WTC11 (cell line): Measurements from ENCODE around the gene SKOR2. TPM values are rescaled to one million over a fixed set of nuclear protein-coding genes. Genes with fewer than 3 reads are reported as not detected.

Source experiments
- ATAC-seq: fragments of 200-7000 bp; cut with Tn5 transposase; 2 replicates; pipeline ENCODE4 v1.10.0; 2021; ENCODE audit warnings: mild to moderate bottlenecking, moderate library complexity
- CTCF ChIA-PET: fragments of 300-600 bp; sonication (Branson Sonifier 250); formaldehyde crosslinking; loops from one replicate; lab custom pipeline; 2021; ENCODE audit warnings: antibody characterized with exemption; lab: Charles Lee
- POLR2A ChIA-PET: fragments of 350-600 bp; sonication (Branson Sonifier 250); formaldehyde crosslinking; loops from one replicate; lab custom pipeline; 2021; ENCODE audit warnings: antibody characterized with exemption; lab: Charles Lee
- DNase-seq: peaks from one replicate; pipeline ENCODE4 v3.0.0; 2021; ENCODE audit warnings: low spot score
- H3K27ac Mint-ChIP-seq: 2 replicates; pipeline ENCODE4 v1.8.0; 2021; ENCODE audit warnings: mixed read lengths
- H3K27me3 Mint-ChIP-seq: 2 replicates; pipeline ENCODE4 v1.8.0; 2021; ENCODE audit warnings: low read depth, mild to moderate bottlenecking, moderate library complexity, mixed read lengths
- H3K36me3 Mint-ChIP-seq: 2 replicates; pipeline ENCODE4 v1.8.0; 2021; ENCODE audit warnings: mixed read lengths
- H3K4me1 Mint-ChIP-seq: 2 replicates; pipeline ENCODE4 v1.8.0; 2022; ENCODE audit warnings: mixed read lengths
- H3K4me3 Mint-ChIP-seq: 2 replicates; pipeline ENCODE4 v1.8.0; 2021; ENCODE audit warnings: mild to moderate bottlenecking, moderate library complexity, mixed read lengths
- H3K9me3 Mint-ChIP-seq: 2 replicates; pipeline ENCODE4 v1.8.0; 2021; ENCODE audit warnings: mixed read lengths
- ATF1 ChIP-seq: sonication (generic); formaldehyde crosslinking; IDR thresholded peaks from 2 replicates; pipeline ENCODE4 v1.8.1; 2023; ENCODE audit warnings: mild to moderate bottlenecking, moderate library complexity, missing genetic modification reagents
- ELF4 ChIP-seq: sonication (generic); formaldehyde crosslinking; IDR thresholded peaks from 2 replicates; pipeline ENCODE4 v1.8.1; 2022; ENCODE audit warnings: low read depth, mild to moderate bottlenecking, moderate library complexity, missing genetic modification reagents
- ESRRA ChIP-seq: sonication (generic); formaldehyde crosslinking; IDR thresholded peaks from 2 replicates; pipeline ENCODE4 v1.8.1; 2022; ENCODE audit warnings: mild to moderate bottlenecking, missing genetic modification reagents, borderline replicate concordance
- ETV6 ChIP-seq: sonication (generic); formaldehyde crosslinking; IDR thresholded peaks from 2 replicates; pipeline ENCODE4 v1.8.1; 2022; ENCODE audit warnings: mild to moderate bottlenecking, missing genetic modification reagents
- GTF2I ChIP-seq: fragments of 250-450 bp; sonication (Bioruptor Pico); conservative IDR thresholded peaks from 2 replicates; pipeline ENCODE4 v1.4.0; 2021; ENCODE audit warnings: mild to moderate bottlenecking
- MYBL2 ChIP-seq: sonication (generic); formaldehyde crosslinking; IDR thresholded peaks from 2 replicates; pipeline ENCODE4 v1.8.1; 2023; ENCODE audit warnings: mild to moderate bottlenecking, moderate library complexity, missing genetic modification reagents
- NFATC4 ChIP-seq: fragments of 250-450 bp; sonication (Bioruptor Pico); IDR thresholded peaks from 2 replicates; pipeline ENCODE4 v1.9.0; 2021; ENCODE audit warnings: mild to moderate bottlenecking
- NFE2L1 ChIP-seq: sonication (generic); formaldehyde crosslinking; IDR thresholded peaks from 2 replicates; pipeline ENCODE4 v1.8.1; 2023; ENCODE audit warnings: missing genetic modification reagents
- PRRX2 ChIP-seq: fragments of 250-450 bp; sonication (Bioruptor Pico); IDR thresholded peaks from 2 replicates; pipeline ENCODE4 v1.8.0; 2021; ENCODE audit warnings: mild to moderate bottlenecking
- SMAD4 ChIP-seq: sonication (generic); formaldehyde crosslinking; IDR thresholded peaks from 2 replicates; pipeline ENCODE4 v1.8.0; 2022; ENCODE audit warnings: mild to moderate bottlenecking, missing genetic modification reagents
- TCF7 ChIP-seq: sonication (generic); formaldehyde crosslinking; IDR thresholded peaks from 2 replicates; pipeline ENCODE4 v1.8.0; 2022; ENCODE audit warnings: mild to moderate bottlenecking, low read depth, missing genetic modification reagents, moderate library complexity
- TP53 ChIP-seq: sonication (generic); formaldehyde crosslinking; IDR thresholded peaks from 2 replicates; pipeline ENCODE4 v1.8.1; 2023; ENCODE audit warnings: mild to moderate bottlenecking, missing genetic modification reagents
- ZNF263 ChIP-seq: sonication (generic); formaldehyde crosslinking; IDR thresholded peaks from 2 replicates; pipeline ENCODE4 v1.8.1; 2022; ENCODE audit warnings: low read depth, mild to moderate bottlenecking, moderate library complexity, missing genetic modification reagents
- total RNA-seq: library from RNA; stranded (reverse); gene quantifications from 3 replicates; pipeline ENCODE4 v1.2.3, GENCODE V29; 2021
- TF ChIP-seq, protein P1 (sequence below): sonication (generic); formaldehyde crosslinking; IDR thresholded peaks from 2 replicates; pipeline ENCODE4 v1.8.1; 2023; ENCODE audit warnings: mild to moderate bottlenecking, missing genetic modification reagents
- TF ChIP-seq, protein P2 (sequence below): sonication (generic); formaldehyde crosslinking; conservative IDR thresholded peaks from 2 replicates; pipeline ENCODE4 v1.8.1; 2022; ENCODE audit warnings: mild to moderate bottlenecking, missing genetic modification reagents
- TF ChIP-seq, protein P3 (sequence below): fragments of 250-450 bp; sonication (Bioruptor Pico); IDR thresholded peaks from 2 replicates; pipeline ENCODE4 v1.9.0; 2021; ENCODE audit warnings: mild to moderate bottlenecking
- TF ChIP-seq, protein P4 (sequence below): sonication (generic); formaldehyde crosslinking; IDR thresholded peaks from 2 replicates; pipeline ENCODE4 v1.8.1; 2023; ENCODE audit warnings: mild to moderate bottlenecking, missing genetic modification reagents, moderate library complexity
- TF ChIP-seq, protein P5 (sequence below): sonication (generic); formaldehyde crosslinking; IDR thresholded peaks from 2 replicates; pipeline ENCODE4 v1.8.0; 2023; ENCODE audit warnings: mild to moderate bottlenecking, missing genetic modification reagents
- TF ChIP-seq, protein P6 (sequence below): sonication (generic); formaldehyde crosslinking; IDR thresholded peaks from 2 replicates; pipeline ENCODE4 v1.8.0; 2022; ENCODE audit warnings: mild to moderate bottlenecking, missing genetic modification reagents
- TF ChIP-seq, protein P7 (sequence below): sonication (generic); formaldehyde crosslinking; IDR thresholded peaks from 2 replicates; pipeline ENCODE4 v1.8.1; 2023; ENCODE audit warnings: mild to moderate bottlenecking, missing genetic modification reagents, borderline replicate concordance

SKOR2 gene
- total RNA-seq, 1 experiment from 2014 or later: 1.3 TPM

DNA sequence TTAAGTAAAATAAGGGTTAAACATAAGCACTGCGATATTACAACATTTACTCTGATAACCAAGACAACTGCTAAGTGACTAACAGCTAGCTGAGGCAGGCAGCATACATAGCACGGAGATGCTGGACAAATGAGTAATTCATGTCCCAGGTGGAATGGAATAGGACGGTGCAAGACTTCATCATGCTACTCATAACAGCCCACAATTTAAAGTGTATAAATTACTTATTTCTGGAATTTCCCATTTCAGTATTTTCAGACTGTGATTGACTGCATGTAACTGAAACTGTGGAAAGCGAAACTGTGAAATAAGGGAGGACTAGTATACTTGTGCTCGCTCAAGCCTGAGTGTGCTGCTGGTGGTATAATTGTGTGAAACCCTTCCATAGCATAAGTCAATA is 88.2 kb downstream of the SKOR2 start:
- no peak for ATAC-seq
- ChIA-PET POLR2A (no interaction called here), CTCF (no interaction called here)
- no peaks in the 10 kb centered on the region for H3K27me3 Mint-ChIP-seq
- H3K4me3 Mint-ChIP-seq: no peak overlapping the region
- TF ChIP-seq SMAD4 (CRISPR knock-in tag) (no peak), PRRX2 (CRISPR knock-in tag) (no peak), ELF4 (CRISPR knock-in tag) (no peak), ZNF263 (CRISPR knock-in tag) (no peak), GTF2I (CRISPR knock-in tag) (no peak), ETV6 (no peak), ESRRA (no peak)
- TF ChIP-seq, protein P1, sequence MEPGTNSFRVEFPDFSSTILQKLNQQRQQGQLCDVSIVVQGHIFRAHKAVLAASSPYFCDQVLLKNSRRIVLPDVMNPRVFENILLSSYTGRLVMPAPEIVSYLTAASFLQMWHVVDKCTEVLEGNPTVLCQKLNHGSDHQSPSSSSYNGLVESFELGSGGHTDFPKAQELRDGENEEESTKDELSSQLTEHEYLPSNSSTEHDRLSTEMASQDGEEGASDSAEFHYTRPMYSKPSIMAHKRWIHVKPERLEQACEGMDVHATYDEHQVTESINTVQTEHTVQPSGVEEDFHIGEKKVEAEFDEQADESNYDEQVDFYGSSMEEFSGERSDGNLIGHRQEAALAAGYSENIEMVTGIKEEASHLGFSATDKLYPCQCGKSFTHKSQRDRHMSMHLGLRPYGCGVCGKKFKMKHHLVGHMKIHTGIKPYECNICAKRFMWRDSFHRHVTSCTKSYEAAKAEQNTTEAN (CRISPR knock-in tag): no peak
- TF ChIP-seq, protein P2, sequence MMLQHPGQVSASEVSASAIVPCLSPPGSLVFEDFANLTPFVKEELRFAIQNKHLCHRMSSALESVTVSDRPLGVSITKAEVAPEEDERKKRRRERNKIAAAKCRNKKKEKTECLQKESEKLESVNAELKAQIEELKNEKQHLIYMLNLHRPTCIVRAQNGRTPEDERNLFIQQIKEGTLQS (CRISPR knock-in tag): no peak
- TF ChIP-seq, protein P3, sequence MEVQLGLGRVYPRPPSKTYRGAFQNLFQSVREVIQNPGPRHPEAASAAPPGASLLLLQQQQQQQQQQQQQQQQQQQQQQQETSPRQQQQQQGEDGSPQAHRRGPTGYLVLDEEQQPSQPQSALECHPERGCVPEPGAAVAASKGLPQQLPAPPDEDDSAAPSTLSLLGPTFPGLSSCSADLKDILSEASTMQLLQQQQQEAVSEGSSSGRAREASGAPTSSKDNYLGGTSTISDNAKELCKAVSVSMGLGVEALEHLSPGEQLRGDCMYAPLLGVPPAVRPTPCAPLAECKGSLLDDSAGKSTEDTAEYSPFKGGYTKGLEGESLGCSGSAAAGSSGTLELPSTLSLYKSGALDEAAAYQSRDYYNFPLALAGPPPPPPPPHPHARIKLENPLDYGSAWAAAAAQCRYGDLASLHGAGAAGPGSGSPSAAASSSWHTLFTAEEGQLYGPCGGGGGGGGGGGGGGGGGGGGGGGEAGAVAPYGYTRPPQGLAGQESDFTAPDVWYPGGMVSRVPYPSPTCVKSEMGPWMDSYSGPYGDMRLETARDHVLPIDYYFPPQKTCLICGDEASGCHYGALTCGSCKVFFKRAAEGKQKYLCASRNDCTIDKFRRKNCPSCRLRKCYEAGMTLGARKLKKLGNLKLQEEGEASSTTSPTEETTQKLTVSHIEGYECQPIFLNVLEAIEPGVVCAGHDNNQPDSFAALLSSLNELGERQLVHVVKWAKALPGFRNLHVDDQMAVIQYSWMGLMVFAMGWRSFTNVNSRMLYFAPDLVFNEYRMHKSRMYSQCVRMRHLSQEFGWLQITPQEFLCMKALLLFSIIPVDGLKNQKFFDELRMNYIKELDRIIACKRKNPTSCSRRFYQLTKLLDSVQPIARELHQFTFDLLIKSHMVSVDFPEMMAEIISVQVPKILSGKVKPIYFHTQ (CRISPR knock-in tag): no peak
- H3K36me3 Mint-ChIP-seq: no peaks in the 10 kb centered on the region
- H3K27ac Mint-ChIP-seq: no peak overlapping the region
- DNase-seq: no peak
- no peaks in the 10 kb centered on the region for H3K9me3 Mint-ChIP-seq
- peaks cover 11% of the 10 kb centered on the region for H3K4me1 Mint-ChIP-seq

DNA sequence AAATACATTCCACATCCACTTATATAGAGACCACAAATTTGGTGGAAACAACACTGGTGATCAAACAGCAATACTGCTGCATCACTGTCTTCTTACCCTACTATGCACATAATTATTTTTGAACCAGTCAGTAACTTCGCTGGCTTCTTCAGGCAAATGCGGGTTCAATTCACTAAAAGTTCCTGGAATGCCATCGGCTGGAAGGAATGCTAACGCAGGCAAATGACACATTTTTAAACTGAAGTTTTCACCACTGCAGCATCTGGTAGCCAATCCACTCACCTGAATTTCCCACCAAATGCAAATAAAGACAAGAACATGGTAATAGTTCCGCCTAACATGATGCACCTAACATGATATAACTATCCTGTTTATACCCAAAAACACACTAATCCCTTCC is 91.2 kb downstream of the SKOR2 start:
- H3K27me3 Mint-ChIP-seq: no peaks in the 10 kb centered on the region
- no peak overlapping the region for H3K4me3 Mint-ChIP-seq
- ATAC-seq: peak; percentile 34; the same call in 1 of the 2 replicates

More for the DNA sequence above, 91.2 kb downstream of the SKOR2 start:
- peaks cover 1% of the 10 kb centered on the region; the same call in 1 of the 2 replicates for H3K36me3 Mint-ChIP-seq
- POLR2A ChIA-PET: no interaction called here
- DNase-seq: no peak
- H3K9me3 Mint-ChIP-seq: no peaks in the 10 kb centered on the region
- TF ChIP-seq, protein P4, sequence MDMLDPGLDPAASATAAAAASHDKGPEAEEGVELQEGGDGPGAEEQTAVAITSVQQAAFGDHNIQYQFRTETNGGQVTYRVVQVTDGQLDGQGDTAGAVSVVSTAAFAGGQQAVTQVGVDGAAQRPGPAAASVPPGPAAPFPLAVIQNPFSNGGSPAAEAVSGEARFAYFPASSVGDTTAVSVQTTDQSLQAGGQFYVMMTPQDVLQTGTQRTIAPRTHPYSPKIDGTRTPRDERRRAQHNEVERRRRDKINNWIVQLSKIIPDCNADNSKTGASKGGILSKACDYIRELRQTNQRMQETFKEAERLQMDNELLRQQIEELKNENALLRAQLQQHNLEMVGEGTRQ (CRISPR knock-in tag): no peak
- TF ChIP-seq SMAD4 (CRISPR knock-in tag) (no peak), TP53 (CRISPR knock-in tag) (no peak), NFATC4 (CRISPR knock-in tag) (no peak), TCF7 (CRISPR knock-in tag) (no peak), ATF1 (CRISPR knock-in tag) (no peak), MYBL2 (CRISPR knock-in tag) (no peak), NFE2L1 (CRISPR knock-in tag) (no peak)
- TF ChIP-seq, protein P5, sequence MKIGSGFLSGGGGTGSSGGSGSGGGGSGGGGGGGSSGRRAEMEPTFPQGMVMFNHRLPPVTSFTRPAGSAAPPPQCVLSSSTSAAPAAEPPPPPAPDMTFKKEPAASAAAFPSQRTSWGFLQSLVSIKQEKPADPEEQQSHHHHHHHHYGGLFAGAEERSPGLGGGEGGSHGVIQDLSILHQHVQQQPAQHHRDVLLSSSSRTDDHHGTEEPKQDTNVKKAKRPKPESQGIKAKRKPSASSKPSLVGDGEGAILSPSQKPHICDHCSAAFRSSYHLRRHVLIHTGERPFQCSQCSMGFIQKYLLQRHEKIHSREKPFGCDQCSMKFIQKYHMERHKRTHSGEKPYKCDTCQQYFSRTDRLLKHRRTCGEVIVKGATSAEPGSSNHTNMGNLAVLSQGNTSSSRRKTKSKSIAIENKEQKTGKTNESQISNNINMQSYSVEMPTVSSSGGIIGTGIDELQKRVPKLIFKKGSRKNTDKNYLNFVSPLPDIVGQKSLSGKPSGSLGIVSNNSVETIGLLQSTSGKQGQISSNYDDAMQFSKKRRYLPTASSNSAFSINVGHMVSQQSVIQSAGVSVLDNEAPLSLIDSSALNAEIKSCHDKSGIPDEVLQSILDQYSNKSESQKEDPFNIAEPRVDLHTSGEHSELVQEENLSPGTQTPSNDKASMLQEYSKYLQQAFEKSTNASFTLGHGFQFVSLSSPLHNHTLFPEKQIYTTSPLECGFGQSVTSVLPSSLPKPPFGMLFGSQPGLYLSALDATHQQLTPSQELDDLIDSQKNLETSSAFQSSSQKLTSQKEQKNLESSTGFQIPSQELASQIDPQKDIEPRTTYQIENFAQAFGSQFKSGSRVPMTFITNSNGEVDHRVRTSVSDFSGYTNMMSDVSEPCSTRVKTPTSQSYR (CRISPR knock-in tag): no peak
- TF ChIP-seq, protein P6, sequence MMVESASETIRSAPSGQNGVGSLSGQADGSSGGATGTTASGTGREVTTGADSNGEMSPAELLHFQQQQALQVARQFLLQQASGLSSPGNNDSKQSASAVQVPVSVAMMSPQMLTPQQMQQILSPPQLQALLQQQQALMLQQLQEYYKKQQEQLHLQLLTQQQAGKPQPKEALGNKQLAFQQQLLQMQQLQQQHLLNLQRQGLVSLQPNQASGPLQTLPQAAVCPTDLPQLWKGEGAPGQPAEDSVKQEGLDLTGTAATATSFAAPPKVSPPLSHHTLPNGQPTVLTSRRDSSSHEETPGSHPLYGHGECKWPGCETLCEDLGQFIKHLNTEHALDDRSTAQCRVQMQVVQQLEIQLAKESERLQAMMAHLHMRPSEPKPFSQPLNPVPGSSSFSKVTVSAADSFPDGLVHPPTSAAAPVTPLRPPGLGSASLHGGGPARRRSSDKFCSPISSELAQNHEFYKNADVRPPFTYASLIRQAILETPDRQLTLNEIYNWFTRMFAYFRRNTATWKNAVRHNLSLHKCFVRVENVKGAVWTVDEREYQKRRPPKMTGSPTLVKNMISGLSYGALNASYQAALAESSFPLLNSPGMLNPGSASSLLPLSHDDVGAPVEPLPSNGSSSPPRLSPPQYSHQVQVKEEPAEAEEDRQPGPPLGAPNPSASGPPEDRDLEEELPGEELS: no peak
- TF ChIP-seq, protein P7, sequence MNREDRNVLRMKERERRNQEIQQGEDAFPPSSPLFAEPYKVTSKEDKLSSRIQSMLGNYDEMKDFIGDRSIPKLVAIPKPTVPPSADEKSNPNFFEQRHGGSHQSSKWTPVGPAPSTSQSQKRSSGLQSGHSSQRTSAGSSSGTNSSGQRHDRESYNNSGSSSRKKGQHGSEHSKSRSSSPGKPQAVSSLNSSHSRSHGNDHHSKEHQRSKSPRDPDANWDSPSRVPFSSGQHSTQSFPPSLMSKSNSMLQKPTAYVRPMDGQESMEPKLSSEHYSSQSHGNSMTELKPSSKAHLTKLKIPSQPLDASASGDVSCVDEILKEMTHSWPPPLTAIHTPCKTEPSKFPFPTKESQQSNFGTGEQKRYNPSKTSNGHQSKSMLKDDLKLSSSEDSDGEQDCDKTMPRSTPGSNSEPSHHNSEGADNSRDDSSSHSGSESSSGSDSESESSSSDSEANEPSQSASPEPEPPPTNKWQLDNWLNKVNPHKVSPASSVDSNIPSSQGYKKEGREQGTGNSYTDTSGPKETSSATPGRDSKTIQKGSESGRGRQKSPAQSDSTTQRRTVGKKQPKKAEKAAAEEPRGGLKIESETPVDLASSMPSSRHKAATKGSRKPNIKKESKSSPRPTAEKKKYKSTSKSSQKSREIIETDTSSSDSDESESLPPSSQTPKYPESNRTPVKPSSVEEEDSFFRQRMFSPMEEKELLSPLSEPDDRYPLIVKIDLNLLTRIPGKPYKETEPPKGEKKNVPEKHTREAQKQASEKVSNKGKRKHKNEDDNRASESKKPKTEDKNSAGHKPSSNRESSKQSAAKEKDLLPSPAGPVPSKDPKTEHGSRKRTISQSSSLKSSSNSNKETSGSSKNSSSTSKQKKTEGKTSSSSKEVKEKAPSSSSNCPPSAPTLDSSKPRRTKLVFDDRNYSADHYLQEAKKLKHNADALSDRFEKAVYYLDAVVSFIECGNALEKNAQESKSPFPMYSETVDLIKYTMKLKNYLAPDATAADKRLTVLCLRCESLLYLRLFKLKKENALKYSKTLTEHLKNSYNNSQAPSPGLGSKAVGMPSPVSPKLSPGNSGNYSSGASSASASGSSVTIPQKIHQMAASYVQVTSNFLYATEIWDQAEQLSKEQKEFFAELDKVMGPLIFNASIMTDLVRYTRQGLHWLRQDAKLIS (CRISPR knock-in tag): no peak
- peaks cover 11% of the 10 kb centered on the region for H3K4me1 Mint-ChIP-seq
- CTCF ChIA-PET: interaction anchor here (1.2 kb wide), 1 partner anchor 45 kb away, joined by 3 read pairs; no protein-coding TSS in a partner anchor
- peak overlapping the region; percentile 28 for H3K27ac Mint-ChIP-seq
